D341Med (cell line): ENCODE results near the gene TOMM40.
A peak's percentile ranks its signal among the peaks of the same experiment; 100 is the strongest.
"Not testable (repeated sequence)": the region's sequence is repeated elsewhere in the genome, so short reads cannot be mapped to it uniquely, and the experiment has no call there.

Experiments
- DNase-seq: peaks from one replicate; pipeline ENCODE4 v3.0.0; 2012; ENCODE audit warnings: low spot score

Gene TOMM40

DNA sequence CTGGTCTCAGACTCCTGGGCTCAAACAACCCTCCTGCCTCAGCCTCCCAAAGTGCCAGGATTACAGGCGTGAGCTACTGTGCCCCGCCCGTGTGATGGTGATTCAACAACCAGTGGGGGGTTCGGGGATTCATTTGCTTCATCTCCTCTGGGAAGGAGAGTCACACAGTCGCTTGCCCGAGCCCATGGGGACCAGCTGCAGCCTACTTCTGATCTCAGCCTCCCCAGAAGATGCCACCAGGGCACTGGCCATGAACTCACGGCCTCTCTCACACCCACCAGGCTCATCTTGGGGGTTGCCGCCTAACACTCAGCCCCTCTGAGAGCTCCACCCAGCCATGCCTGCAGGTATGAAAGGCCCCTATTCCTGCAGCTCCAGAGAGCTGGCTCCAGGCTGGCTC, 6.8 kb downstream of the TOMM40 start:
- DNase-seq, result peak; percentile 17

DNA sequence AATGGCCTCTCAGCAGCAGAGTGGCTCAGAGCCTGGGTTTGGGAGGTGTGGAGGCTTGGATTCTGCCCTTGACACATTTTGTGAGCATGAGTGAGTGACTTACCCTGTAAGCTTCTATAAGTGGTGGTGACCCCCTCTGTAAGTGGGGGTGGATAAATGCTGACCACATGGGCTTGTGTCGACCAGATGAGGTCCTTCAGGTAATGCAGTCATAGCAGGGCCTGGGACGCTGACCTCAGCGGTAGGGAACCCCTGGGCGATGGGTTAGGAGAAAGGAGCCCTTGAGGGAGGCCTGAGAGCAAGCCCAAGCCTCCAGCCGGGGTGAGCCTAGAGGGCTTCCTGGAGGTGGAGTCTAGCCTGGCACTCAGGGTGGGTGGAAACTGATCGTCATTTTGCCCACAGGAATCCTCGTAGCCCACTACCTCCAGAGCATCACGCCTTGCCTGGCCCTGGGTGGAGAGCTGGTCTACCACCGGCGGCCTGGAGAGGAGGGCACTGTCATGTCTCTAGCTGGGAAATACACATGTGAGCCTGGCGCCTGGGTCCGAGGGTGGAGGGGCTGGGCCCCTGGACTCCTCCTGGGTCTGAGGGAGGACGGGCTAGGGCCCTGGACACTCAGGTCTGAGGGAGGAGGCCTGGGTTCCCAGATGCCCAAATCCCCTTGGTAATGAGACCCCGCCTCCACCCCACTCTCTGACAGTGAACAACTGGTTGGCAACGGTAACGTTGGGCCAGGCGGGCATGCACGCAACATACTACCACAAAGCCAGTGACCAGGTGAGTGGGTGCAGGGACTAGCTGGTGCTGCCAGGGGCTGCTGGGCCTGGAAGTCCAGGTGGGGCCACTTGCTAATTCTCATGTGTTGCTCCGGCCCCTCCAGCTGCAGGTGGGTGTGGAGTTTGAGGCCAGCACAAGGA, 9.5 kb downstream of the TOMM40 start:
- DNase-seq, result no peak

DNA sequence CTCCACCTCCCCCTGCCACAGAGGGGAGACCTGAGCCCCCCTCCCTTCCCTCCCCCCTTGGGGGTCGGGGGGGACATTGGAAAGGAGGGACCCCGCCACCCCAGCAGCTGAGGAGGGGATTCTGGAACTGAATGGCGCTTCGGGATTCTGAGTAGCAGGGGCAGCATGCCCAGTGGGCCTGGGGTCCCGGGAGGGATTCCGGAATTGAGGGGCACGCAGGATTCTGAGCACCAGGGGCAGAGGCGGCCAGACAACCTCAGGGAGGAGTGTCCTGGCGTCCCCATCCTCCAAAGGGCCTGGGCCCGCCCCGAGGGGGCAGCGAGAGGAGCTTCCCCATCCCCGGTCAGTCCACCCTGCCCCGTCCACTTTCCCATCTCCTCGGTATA, 12.2 kb downstream of the TOMM40 start:
- DNase-seq, result no peak

DNA sequence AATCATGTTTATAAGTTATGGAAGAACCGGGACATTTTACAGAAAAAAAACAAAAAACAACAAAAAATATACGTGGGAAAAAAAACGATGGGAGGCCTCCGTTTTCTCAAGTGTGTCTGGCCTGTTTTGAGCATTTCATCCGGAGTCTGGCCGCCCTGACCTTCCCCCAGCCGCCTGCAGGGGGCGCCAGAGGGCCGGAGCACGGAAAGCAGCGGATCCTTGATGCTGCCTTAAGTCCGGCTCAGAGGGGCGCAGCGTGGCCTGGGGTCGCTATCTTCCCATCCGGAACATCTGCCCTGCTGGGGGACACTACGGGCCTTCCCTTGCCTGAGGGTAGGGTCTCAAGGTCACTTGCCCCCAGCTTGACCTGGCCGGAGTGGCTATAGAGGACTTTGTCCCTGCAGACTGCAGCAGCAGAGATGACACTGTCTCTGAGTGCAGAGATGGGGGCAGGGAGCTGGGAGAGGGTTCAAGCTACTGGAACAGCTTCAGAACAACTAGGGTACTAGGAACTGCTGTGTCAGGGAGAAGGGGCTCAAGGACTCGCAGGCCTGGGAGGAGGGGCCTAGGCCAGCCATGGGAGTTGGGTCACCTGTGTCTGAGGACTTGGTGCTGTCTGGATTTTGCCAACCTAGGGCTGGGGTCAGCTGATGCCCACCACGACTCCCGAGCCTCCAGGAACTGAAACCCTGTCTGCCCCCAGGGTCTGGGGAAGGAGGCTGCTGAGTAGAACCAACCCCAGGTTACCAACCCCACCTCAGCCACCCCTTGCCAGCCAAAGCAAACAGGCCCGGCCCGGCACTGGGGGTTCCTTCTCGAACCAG, 12.8 kb downstream of the TOMM40 start:
- peak; percentile 88 for DNase-seq

DNA sequence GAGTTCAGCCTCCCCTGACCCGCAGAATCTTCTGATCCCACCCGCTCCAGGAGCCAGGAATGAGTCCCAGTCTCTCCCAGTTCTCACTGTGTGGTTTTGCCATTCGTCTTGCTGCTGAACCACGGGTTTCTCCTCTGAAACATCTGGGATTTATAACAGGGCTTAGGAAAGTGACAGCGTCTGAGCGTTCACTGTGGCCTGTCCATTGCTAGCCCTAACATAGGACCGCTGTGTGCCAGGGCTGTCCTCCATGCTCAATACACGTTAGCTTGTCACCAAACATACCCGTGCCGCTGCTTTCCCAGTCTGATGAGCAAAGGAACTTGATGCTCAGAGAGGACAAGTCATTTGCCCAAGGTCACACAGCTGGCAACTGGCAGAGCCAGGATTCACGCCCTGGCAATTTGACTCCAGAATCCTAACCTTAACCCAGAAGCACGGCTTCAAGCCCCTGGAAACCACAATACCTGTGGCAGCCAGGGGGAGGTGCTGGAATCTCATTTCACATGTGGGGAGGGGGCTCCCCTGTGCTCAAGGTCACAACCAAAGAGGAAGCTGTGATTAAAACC, 13.5 kb downstream of the TOMM40 start:
- DNase-seq, result no peak

DNA sequence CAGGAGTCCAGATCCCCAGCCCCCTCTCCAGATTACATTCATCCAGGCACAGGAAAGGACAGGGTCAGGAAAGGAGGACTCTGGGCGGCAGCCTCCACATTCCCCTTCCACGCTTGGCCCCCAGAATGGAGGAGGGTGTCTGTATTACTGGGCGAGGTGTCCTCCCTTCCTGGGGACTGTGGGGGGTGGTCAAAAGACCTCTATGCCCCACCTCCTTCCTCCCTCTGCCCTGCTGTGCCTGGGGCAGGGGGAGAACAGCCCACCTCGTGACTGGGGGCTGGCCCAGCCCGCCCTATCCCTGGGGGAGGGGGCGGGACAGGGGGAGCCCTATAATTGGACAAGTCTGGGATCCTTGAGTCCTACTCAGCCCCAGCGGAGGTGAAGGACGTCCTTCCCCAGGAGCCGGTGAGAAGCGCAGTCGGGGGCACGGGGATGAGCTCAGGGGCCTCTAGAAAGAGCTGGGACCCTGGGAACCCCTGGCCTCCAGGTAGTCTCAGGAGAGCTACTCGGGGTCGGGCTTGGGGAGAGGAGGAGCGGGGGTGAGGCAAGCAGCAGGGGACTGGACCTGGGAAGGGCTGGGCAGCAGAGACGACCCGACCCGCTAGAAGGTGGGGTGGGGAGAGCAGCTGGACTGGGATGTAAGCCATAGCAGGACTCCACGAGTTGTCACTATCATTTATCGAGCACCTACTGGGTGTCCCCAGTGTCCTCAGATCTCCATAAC, 14.5 kb downstream of the TOMM40 start, which contains the start of gene APOE:
APOE (plus strand) TSS at position 360 of the 724 bp plus-strand sequence. CDS start 829 bp downstream, outside the sequence.
- no peak for DNase-seq

DNA sequence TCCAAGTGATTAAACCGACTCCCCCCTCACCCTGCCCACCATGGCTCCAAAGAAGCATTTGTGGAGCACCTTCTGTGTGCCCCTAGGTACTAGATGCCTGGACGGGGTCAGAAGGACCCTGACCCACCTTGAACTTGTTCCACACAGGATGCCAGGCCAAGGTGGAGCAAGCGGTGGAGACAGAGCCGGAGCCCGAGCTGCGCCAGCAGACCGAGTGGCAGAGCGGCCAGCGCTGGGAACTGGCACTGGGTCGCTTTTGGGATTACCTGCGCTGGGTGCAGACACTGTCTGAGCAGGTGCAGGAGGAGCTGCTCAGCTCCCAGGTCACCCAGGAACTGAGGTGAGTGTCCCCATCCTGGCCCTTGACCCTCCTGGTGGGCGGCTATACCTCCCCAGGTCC, 16.6 kb downstream of the TOMM40 start:
- DNase-seq, result no peak

DNA sequence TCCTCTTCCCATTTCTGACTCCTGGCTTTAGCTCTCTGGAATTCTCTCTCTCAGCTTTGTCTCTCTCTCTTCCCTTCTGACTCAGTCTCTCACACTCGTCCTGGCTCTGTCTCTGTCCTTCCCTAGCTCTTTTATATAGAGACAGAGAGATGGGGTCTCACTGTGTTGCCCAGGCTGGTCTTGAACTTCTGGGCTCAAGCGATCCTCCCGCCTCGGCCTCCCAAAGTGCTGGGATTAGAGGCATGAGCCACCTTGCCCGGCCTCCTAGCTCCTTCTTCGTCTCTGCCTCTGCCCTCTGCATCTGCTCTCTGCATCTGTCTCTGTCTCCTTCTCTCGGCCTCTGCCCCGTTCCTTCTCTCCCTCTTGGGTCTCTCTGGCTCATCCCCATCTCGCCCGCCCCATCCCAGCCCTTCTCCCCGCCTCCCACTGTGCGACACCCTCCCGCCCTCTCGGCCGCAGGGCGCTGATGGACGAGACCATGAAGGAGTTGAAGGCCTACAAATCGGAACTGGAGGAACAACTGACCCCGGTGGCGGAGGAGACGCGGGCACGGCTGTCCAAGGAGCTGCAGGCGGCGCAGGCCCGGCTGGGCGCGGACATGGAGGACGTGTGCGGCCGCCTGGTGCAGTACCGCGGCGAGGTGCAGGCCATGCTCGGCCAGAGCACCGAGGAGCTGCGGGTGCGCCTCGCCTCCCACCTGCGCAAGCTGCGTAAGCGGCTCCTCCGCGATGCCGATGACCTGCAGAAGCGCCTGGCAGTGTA, 17.2 kb downstream of the TOMM40 start:
- no peak for DNase-seq

DNA sequence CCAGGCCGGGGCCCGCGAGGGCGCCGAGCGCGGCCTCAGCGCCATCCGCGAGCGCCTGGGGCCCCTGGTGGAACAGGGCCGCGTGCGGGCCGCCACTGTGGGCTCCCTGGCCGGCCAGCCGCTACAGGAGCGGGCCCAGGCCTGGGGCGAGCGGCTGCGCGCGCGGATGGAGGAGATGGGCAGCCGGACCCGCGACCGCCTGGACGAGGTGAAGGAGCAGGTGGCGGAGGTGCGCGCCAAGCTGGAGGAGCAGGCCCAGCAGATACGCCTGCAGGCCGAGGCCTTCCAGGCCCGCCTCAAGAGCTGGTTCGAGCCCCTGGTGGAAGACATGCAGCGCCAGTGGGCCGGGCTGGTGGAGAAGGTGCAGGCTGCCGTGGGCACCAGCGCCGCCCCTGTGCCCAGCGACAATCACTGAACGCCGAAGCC, 17.8 kb downstream of the TOMM40 start:
- no peak for DNase-seq

DNA sequence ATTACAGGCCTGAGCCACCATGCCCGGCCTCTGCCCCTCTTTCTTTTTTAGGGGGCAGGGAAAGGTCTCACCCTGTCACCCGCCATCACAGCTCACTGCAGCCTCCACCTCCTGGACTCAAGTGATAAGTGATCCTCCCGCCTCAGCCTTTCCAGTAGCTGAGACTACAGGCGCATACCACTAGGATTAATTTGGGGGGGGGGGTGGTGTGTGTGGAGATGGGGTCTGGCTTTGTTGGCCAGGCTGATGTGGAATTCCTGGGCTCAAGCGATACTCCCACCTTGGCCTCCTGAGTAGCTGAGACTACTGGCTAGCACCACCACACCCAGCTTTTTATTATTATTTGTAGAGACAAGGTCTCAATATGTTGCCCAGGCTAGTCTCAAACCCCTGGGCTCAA, 18.7 kb downstream of the TOMM40 start:
- DNase-seq, result no peak

DNA sequence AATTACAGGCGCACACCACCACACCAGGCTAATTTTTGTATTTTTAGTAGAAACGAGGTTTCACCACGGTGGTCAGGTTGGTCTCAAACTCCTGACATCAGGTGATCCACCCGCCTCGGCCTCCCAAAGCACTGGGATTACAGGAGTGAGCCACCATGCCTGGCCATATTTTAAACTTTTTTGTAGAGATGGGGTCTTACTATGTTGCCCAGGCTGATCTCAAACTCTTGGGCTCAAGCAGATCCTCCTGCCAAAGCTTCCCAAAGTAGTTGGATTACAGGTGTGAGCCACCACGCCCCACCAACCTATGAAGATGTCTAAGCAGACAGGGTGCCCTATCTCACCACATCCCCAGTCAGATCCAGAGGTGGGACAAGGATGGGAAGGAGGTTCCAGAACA, 20.8 kb downstream of the TOMM40 start:
- DNase-seq, result not testable (repeated sequence)

DNA sequence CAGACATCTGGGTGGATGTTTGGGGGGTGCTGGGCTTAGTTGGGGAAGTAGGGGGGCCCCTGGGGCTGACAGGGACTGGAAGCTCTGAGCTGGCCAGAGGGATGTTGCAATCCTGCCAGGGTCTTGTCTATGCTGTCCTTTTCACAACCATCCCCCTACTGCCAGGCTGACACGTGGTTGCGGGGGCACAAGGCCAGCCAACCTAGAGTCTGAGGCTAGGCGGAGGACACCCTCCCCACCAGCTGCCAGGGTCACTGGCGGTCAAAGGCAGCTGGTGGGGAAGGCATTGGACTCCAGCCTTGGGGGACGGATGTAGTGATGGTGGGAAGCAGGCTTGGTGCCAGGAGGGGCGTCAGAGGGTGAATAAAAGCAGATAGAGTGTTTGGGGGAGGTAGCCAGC, 21.8 kb downstream of the TOMM40 start:
- DNase-seq, result no peak

DNA sequence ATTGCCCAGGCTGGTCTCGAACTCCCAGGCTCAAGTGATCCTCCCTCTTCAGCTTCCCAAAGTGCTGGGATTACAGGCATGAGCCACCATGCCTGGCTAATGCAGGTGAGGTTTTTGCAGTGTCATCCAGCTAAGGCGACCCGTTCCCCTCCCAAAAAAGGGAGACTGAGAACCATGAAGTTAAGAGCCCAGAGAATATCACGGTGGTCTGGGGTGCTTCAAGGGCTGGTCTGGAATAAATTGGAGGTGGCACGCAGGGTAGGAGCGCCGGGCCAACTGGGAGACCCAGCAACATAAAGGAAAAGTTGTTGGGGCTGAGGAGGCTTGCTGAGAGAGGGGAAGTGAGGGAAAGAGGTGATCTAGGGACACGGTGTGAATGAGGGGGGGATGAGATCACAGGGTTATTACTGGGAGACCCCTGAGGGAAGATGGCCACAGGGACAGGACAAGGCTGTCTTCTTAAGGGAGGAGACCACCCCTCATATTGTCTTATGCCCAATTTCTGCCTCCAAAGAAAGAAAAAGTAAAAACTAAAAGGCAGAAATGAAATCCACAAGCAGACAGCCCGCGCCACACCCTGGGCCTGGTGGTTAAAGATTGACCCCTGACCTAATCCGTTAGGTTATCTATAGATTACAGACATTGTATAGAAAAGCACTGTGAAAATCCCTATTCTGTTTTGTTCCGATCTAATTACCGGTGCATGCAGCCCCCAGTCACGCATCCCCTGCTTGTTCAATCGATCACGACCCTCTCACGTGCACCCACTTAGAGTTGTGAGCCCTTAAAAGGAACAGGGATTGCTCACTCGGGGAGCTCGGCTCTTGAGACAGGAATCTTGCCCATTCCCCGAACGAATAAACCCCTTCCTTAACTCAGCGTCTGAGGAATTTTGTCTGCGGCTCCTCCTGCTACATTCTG, 22.7 kb downstream of the TOMM40 start:
- DNase-seq, result not testable (repeated sequence)

DNA sequence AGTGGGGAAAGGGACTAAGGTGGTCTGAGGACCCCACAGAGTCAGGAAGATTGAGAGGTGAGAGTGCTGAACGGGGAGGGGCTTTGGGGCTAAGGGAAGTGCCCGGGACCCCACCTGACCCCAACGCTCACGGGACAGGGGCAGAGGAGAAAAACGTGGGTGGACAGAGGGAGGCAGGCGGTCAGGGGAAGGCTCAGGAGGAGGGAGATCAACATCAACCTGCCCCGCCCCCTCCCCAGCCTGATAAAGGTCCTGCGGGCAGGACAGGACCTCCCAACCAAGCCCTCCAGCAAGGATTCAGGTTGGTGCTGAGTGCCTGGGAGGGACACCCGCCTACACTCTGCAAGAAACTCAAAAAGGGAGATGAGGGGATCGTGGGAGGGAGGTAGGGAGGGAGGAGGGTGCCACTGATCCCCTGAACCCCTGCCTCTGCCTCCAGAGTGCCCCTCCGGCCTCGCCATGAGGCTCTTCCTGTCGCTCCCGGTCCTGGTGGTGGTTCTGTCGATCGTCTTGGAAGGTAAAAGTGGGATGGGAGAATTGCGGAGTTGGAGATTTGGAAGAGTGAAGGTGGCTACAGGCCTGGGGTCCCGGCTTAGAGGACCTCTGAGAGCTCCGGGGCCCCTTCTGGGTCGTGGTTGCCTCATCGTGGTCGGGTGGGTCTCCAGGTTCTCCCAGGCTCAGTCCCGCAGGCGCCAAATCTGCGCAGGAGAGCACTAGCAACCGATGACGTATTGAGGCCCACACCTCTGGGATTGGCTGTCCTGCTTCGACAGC, 23.6 kb downstream of the TOMM40 start, which contains the start of gene APOC1:
APOC1 (plus strand) TSS at position 176 of the 774 bp plus-strand sequence; CDS start at position 460, 284 bp downstream.
- DNase-seq, result peak; percentile 94

DNA sequence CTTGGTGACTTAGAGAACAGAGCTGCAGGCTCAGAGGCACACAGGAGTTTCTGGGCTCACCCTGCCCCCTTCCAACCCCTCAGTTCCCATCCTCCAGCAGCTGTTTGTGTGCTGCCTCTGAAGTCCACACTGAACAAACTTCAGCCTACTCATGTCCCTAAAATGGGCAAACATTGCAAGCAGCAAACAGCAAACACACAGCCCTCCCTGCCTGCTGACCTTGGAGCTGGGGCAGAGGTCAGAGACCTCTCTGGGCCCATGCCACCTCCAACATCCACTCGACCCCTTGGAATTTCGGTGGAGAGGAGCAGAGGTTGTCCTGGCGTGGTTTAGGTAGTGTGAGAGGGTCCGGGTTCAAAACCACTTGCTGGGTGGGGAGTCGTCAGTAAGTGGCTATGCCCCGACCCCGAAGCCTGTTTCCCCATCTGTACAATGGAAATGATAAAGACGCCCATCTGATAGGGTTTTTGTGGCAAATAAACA, 33.2 kb downstream of the TOMM40 start:
- no peak for DNase-seq

DNA sequence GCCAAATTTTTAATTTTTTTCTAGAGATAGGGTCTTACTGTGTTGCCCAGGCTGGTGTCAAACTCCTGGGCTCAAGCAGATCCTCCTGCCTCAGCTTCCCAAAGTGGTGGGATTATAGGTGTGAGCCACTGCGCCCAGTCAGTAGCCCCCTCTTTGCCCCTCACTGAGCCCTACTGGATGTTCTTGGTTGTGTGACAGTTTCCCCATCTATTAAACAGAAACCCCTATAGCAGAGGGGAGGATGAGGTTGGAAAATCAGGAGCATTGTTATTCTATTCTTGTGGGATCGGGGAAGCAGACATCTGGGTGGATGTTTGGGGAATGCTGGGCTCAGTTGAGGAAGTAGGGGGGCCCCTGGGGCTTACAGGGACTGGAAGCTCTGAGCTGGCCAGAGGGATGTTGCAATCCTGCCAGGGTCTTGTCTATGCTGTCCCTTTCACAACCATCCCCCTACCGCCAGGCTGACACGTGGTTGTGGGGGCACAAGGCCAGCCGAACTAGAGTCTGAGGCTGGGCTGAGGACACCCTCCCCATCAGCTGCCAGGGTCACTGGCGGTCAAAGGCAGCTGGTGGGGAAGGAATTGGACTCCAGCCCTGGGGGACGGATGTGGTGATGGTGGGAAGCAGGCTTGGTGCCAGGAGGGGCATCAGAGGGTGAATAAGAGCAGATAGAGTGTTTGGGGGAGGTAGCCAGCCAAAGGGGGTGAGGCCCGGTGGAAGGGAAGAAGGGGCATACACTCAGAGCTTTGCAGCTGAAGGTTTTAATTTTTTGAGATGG, 34.2 kb downstream of the TOMM40 start:
- DNase-seq, result no peak

DNA sequence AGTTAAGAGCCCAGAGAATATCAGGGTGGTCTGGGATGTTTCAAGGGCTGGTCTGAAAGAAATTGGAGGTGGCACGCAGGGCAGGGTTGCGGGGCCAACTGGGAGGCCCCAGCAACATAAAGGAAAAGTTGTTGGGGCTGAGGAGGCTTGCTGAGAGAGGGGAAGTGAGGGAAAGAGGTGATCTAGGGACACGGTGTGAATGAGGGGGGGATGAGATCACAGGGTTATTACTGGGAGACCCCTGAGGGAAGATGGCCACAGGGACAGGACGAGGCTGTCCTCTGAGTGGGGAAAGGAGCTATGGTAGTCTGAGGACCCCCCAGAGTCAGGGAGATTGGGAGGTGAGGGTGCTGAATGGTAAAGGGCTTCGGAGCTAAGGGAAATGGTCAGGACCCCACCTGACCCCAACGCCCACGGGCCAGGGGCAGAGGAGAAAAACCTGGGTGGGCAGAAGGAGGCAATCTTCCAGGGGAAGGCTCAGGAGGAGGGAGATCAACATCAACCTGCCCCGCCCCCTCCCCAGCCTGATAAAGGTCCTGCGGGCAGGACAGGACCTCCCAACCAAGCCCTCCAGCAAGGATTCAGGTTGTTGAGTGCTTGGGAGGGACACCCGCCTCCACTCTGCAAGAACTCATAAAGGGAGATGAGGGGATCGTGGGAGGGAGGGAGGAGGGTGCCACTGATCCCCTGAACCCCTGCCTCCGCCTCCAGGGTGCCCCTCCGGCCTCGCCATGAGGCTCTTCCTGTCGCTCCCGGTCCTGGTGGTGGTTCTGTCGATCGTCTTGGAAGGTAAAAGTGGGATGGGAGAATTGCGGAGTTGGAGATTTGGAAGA, 35.4 kb downstream of the TOMM40 start:
- DNase-seq, result not testable (repeated sequence)
